HG03280 (cell line): ENCODE data around the gene HYAL2.
A peak's percentile ranks its signal among the peaks of the same experiment; 100 is the strongest.
"Not testable (repeated sequence)": the region's sequence is repeated elsewhere in the genome, so short reads cannot be mapped to it uniquely, and the experiment has no call there.

Source experiments
- ATAC-seq: cut with Tn5 transposase; IDR thresholded peaks from one replicate; pipeline ENCODE4 v1.9.1; 2021; ENCODE audit warnings: mild to moderate bottlenecking, moderate library complexity; ENCODE audit not compliant: unreplicated experiment

Gene HYAL2

GRCh38 chr3:50314816-50315215 lies 7.7 kb downstream of the HYAL2 start:
- no peak for ATAC-seq

- no peak for ATAC-seq
Measured at GRCh38 chr3:50314342-50314741, 8.2 kb downstream of the HYAL2 start.

DNA sequence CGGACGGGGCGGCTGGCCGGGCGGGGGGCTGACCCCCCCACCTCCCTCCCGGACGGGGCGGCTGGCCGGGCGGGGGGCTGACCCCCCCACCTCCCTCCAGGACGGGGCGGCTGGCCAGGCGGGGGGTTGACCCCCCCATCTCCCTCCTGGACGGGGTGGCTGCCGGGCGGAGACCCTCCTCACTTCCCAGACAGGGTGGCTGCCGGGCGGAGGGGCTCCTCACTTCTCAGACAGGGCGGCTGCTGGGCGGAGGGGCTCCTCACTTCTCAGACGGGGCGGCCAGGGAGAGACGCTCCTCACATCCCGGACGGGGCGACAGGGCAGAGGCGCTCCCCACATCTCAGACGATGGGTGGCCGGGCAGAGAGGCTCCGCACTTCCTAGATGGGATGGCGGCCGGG lies 10.5 kb downstream of the HYAL2 start:
- not testable (repeated sequence) for ATAC-seq

- ATAC-seq = no peak
Measured at GRCh38 chr3:50304601-50305000, 17.9 kb downstream of the HYAL2 start.

DNA sequence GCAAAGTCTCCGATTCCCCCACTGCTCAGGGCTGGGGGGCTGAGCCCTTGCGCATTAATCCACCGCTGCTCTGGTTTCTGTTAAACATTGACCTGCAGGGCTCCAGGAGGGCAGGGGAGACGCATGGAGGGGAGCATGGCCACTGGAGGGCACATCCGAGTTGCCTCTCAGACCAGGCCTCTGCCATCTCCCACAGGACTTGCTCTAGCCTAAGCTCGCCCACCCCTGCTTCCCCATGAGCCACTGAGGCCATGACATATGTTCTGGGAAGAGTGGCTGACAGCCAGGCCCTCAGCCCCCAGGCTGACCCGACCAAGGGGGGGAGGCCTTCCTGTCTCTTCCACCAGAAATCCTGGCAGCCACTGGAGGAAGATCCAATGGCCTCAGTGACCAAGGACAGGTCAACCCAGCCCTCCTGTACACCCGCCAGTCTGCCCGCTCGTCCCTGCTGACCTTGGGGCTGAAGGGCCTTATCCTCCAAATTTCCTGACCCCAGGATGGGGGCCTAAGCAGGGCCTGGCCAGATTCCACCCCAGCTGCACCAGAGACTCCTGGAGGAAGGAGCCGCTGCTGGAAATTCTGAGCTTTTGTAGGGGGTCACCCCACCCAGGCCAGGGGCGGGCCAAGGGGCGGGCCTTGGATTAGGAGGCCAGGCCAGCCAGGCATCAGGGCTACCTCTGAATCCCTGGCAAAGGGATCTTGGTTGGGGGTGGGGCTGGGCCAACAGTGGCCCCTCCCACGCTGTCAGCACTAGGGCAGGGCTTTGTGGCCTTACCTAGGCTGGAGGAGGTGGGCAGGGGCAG lies 19.3 kb downstream of the HYAL2 start, which contains the start of gene HYAL1:
HYAL1 (minus strand) TSS at position 562 of the 803 bp plus-strand sequence. CDS start 618 bp downstream, outside the sequence.
- ATAC-seq = no peak

- no peak for ATAC-seq
Measured at GRCh38 chr3:50302095-50303012, 20.2 kb downstream of the HYAL2 start.

GRCh38 chr3:50300681-50301254 lies 21.8 kb downstream of the HYAL2 start:
- ATAC-seq = no peak

DNA sequence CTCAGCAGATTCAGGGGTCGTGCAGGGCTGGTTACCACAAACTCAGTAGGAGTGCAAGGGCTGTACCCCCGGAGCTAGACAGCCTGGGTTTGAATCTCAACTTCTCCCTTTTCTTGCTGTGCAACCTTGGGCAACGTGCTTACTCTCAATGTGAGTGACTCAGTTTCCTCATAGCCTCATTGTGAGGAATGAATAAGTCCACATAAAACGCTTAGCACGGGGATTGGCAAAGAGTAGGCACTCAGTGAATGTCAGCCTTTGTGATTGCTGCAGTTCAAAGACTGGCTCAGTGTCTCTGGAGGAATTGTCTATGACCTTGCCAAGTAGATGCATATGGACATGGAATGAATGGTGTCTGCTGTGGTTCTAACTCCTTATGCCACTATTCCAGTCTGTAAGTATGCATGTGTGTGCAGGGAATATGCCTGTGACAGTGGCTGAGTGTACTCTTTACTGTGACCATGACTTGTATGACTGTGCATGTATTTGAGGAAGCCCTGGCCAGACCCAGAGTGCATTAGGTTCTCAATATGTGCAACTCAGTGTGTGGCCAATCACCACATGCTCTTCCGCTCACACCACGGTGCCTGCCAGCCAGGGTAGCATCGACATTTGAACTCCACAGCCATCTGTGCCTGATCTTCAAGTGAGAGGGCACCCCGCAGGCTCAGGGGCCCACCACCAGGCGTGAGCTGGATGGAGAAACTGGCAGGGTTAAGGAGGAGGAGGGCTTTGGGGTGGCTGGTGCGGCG lies 22.4 kb downstream of the HYAL2 start:
- no peak for ATAC-seq

GRCh38 chr3:50299638-50299928 lies 23.0 kb downstream of the HYAL2 start:
- no peak for ATAC-seq

GRCh38 chr3:50298836-50299637 lies 23.5 kb downstream of the HYAL2 start, which contains the start of the genes HYAL3 and NAA80:
TSS of gene HYAL3 (minus strand) at chr3:50299405. CDS start at chr3:50295602, 3,803 bp downstream.
TSS of gene NAA80 (minus strand) at chr3:50299405. CDS start at chr3:50297463, 1,942 bp downstream.
- ATAC-seq = peak; percentile 83

DNA sequence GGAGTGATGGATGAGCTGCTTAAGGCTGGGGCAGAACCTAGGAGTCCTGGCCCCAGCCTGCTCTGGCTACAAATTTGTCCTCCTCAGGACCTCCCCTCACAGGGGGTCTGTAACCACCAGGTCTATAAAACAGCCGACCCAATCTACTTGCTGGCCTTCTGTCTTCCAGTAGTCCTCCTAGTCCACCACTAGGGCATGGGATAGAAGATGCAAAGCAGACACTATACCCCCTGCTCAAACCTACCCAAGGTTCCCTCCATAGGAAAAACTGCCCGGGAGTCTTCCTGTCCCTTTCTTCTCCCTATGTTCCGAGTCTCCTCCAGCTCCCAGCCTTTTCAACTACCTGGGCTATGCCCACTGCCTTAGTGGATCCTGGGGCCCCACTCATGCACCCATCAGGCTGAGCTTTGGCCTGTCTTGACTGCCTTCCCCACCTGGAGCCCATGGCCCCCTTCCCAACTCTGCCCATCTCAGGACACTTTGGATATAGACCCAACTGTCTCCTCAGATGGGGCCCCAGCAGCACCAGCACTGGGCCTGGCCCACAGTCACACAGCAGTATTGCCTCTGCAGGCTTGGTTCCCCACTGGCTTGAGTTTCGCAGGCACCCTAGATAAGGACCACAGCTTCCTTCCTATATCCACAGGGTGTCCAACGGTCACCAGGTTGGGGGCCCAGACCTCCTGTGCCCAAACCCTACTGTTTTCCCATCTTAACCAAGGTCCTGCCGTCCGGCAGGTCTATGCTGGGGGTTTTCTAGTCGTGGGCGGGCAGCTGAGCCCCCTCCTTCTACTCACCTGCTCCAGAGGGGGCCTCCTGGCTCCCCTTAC lies 24.4 kb downstream of the HYAL2 start:
- ATAC-seq = no peak

GRCh38 chr3:50297384-50297775 lies 25.2 kb downstream of the HYAL2 start:
- no peak for ATAC-seq

DNA sequence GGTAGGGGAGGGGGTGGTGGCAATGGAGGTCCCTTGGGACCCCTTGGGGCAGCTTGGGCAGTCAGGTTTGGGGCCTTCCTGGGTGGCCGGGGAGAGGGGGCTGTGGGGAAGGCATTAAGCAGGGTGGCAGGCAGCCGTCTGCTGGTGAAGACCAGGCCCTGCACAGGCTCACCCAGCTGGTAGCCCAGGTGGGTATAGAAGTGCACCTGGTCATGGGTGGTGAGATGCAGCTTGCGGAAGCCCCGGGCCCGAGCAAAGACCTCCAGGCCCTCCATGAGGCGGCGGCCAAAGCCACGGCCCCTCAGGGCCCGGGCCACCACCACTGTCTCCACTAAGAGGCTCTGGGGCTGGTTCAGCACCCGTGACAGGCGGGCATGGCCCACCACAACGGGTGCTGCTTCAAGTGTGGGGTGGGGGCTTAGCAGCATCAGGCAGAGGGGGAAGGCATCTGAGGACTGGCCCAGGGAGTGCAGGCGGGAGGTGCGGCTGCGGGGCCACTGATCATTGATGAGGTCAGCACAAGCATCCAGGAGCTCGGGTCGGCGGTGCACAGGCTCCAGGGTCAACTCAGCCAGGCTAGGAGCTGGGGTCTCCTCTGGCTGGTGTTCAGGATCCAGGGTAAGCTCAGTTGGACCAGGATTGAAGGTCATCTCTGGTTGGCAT lies 25.7 kb downstream of the HYAL2 start:
- no peak for ATAC-seq

GRCh38 chr3:50295553-50296431 lies 26.8 kb downstream of the HYAL2 start:
- ATAC-seq = no peak

- no peak for ATAC-seq
Measured at GRCh38 chr3:50294492-50295403, 27.8 kb downstream of the HYAL2 start.

GRCh38 chr3:50294089-50294488 lies 28.5 kb downstream of the HYAL2 start:
- no peak for ATAC-seq
